ENCODE results near the gene KCTD18.

The KCTD18 gene

GRCh38 chr2:200483729-200484198 is 26.1 kb downstream of the KCTD18 start:
- DNase-seq = no peak

GRCh38 chr2:200482194-200482593 is 27.7 kb downstream of the KCTD18 start:
- no peak for DNase-seq

- DNase-seq = no peak
Measured at GRCh38 chr2:200479692-200480265, 30.1 kb downstream of the KCTD18 start.

- DNase-seq = no peak
Measured at GRCh38 chr2:200477667-200478131, 32.2 kb downstream of the KCTD18 start.

- no peak for DNase-seq
Measured at GRCh38 chr2:200476836-200477235, 33.0 kb downstream of the KCTD18 start.

- DNase-seq = no peak
Measured at GRCh38 chr2:200475795-200476194, 34.1 kb downstream of the KCTD18 start.

- DNase-seq = no peak
Measured at GRCh38 chr2:200472853-200473464, 36.9 kb downstream of the KCTD18 start.

GRCh38 chr2:200471928-200472645 is 37.8 kb downstream of the KCTD18 start:
- DNase-seq = no peak

GRCh38 chr2:200471324-200471848 is 38.5 kb downstream of the KCTD18 start:
- peak in 1 of 4 experiments; percentile 17 for DNase-seq

- DNase-seq = no peak
Measured at GRCh38 chr2:200470230-200470629, 39.6 kb downstream of the KCTD18 start.

GRCh38 chr2:200469708-200470211 is 40.1 kb downstream of the KCTD18 start:
- no peak for DNase-seq

GRCh38 chr2:200467806-200468681 is 41.8 kb downstream of the KCTD18 start:
- DNase-seq = peak in 2 of 4 experiments; percentile 13 to 15

- DNase-seq = peak in 1 of 4 experiments; percentile 1
Measured at GRCh38 chr2:200466425-200467418, 43.1 kb downstream of the KCTD18 start.

GRCh38 chr2:200463452-200463851 is 46.4 kb downstream of the KCTD18 start:
- DNase-seq = no peak

- DNase-seq = no peak
Measured at GRCh38 chr2:200461846-200462710, 47.8 kb downstream of the KCTD18 start.

GRCh38 chr2:200459101-200459500 is 50.8 kb downstream of the KCTD18 start:
- DNase-seq = no peak

GRCh38 chr2:200456567-200456966 is 53.3 kb downstream of the KCTD18 start:
- no peak for DNase-seq

GRCh38 chr2:200455958-200456421 is 53.9 kb downstream of the KCTD18 start:
- no peak for DNase-seq

GRCh38 chr2:200454927-200455801 is 54.7 kb downstream of the KCTD18 start:
- DNase-seq = no peak
